Measurements from ENCODE around the gene RER1.

RER1 gene

GRCh38 chr1:2413495-2414296 is 22.1 kb downstream of the RER1 start:
- H3K4me1 ChIP-seq (ENCODE audit: control insufficient read depth, insufficient read depth, low read length, poor library complexity, severe bottlenecking): peaks cover 10% of the 10 kb centered on the region
- H3K36me3 ChIP-seq (ENCODE audit: control insufficient read depth, insufficient read depth, low read length): peaks cover 15% of the 10 kb centered on the region
- H3K27ac ChIP-seq (ENCODE audit: low read depth, low read length, severe bottlenecking): no peak overlapping the region
- WGBS, 2 experiments (ENCODE audit: insufficient coverage in 2 of 2): 60 to 66% methylated on average over 21 to 26 of the region's 28 CpGs
- peak overlapping the region; percentile 88 for H3K4me3 ChIP-seq (ENCODE audit: extremely low read depth, insufficient read depth, low read length, poor library complexity, severe bottlenecking)
- H3K9me3 ChIP-seq (ENCODE audit: control insufficient read depth, low read length): no peaks in the 10 kb centered on the region

GRCh38 chr1:2414297-2414958 is 22.8 kb downstream of the RER1 start:
- Histone ChIP-seq H3K4me1 (ENCODE audit: control insufficient read depth, insufficient read depth, low read length, poor library complexity, severe bottlenecking) (peaks cover 10% of the 10 kb centered on the region), H3K4me3 (ENCODE audit: extremely low read depth, insufficient read depth, low read length, poor library complexity, severe bottlenecking) (no peak overlapping the region), H3K9me3 (ENCODE audit: control insufficient read depth, low read length) (no peaks in the 10 kb centered on the region), H3K27ac (ENCODE audit: low read depth, low read length, severe bottlenecking) (no peak overlapping the region), H3K36me3 (ENCODE audit: control insufficient read depth, insufficient read depth, low read length) (peaks cover 7% of the 10 kb centered on the region)
- 3 to 7% methylated on average over 20 to 21 of the region's 25 CpGs for WGBS, 2 experiments (ENCODE audit: insufficient coverage in 2 of 2)

DNA sequence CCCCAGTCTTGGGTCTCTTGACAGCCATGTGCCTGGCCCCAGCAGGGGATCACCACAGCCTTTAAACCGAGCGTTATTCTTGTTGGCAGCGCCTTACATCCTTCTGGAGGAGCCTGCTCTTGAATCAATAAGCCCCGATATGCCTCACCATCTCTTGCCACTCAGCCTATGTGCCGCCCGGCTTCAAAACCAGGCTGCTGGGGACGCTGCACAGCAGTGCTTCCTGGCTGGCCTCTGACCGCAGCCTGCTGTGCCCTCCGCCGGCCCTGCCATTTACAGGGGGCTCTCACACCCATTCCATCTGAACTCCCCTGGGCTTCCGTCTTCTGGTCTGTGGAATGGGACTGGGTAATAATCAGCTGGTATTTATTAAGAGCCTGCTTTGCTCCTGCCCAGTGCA is 23.7 kb downstream of the RER1 start:
- H3K9me3 ChIP-seq (ENCODE audit: control insufficient read depth, low read length): no peaks in the 10 kb centered on the region
- no peak overlapping the region for H3K4me3 ChIP-seq (ENCODE audit: extremely low read depth, insufficient read depth, low read length, poor library complexity, severe bottlenecking)
- no peak overlapping the region for H3K27ac ChIP-seq (ENCODE audit: low read depth, low read length, severe bottlenecking)
- peaks cover under 1% of the 10 kb centered on the region for H3K36me3 ChIP-seq (ENCODE audit: control insufficient read depth, insufficient read depth, low read length)
- H3K4me1 ChIP-seq (ENCODE audit: control insufficient read depth, insufficient read depth, low read length, poor library complexity, severe bottlenecking): peaks cover 10% of the 10 kb centered on the region
- WGBS, 2 experiments (ENCODE audit: insufficient coverage in 2 of 2): 81 to 83% methylated on average over 9 to 11 of the region's 11 CpGs

DNA sequence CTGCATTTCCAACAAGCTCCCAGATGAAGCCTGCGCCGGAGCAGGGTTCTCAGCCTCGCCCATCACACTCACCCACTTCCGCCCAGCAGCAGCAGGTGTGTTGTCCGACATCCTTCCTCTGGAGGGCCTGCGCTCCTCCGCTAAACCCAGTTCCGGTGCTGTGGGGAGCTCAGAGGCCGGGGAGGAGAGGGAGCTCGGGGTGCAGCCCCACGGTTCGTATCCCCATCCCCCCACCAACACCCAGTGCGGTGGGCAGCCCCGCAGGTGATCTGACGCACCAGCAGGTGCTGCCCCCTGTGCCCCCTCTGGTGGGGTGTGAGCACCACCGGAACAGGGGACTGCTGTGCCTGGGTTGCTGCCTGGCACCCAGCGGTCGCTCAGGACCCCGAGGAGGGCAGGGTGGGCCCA is 24.2 kb downstream of the RER1 start:
- H3K9me3 ChIP-seq (ENCODE audit: control insufficient read depth, low read length): no peaks in the 10 kb centered on the region
- H3K36me3 ChIP-seq (ENCODE audit: control insufficient read depth, insufficient read depth, low read length): no peaks in the 10 kb centered on the region
- H3K4me3 ChIP-seq (ENCODE audit: extremely low read depth, insufficient read depth, low read length, poor library complexity, severe bottlenecking): no peak overlapping the region
- H3K27ac ChIP-seq (ENCODE audit: low read depth, low read length, severe bottlenecking): no peak overlapping the region
- WGBS, 2 experiments (ENCODE audit: insufficient coverage in 2 of 2): 81 to 92% methylated on average over 4 to 14 of the region's 19 CpGs
- H3K4me1 ChIP-seq (ENCODE audit: control insufficient read depth, insufficient read depth, low read length, poor library complexity, severe bottlenecking): peaks cover 10% of the 10 kb centered on the region

GRCh38 chr1:2416403-2416802 is 24.8 kb downstream of the RER1 start:
- WGBS, 2 experiments (ENCODE audit: insufficient coverage in 2 of 2): 80 to 88% methylated on average over 8 to 12 of the region's 12 CpGs
- Histone ChIP-seq H3K27ac (ENCODE audit: low read depth, low read length, severe bottlenecking) (no peak overlapping the region), H3K9me3 (ENCODE audit: control insufficient read depth, low read length) (no peaks in the 10 kb centered on the region)

DNA sequence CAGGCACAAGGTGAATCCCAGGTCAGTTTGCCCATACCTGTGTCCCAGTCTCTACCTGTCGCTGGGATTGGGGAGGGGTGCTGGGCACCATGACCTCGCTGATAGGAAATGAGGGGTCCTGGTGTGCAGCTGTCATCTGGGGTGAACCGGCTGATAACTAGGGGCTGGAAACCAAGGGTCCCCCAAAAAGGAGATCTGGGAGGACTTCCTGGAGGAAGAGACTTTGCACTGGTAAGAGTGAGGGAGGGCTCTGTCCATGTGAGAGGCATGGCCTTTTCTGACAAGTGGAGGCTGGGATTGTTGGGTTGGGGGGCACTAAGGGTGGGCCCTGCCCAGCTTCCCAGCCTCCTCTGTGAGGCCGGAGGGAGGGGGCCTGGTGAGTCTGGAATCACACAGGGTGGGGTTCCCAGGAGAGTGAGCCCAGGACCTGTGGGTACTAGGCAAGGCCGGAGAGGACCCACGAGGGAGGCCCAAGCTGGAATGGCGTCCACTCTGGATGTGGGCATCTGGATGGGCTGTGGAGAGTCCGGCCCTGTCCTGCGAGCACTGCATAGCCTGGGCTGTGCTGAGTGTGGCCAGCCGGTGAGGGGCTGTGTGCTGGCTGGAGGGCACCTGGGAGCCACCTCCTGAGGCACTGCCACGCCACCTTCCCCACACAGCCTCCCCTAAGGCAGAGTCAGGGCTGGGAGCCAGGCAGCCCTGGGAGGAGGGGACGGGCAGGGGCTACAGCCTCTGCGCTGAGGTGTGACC is 25.6 kb downstream of the RER1 start:
- Histone ChIP-seq H3K36me3 (ENCODE audit: control insufficient read depth, insufficient read depth, low read length) (no peaks in the 10 kb centered on the region), H3K27ac (ENCODE audit: low read depth, low read length, severe bottlenecking) (no peak overlapping the region), H3K9me3 (ENCODE audit: control insufficient read depth, low read length) (no peaks in the 10 kb centered on the region), H3K4me1 (ENCODE audit: control insufficient read depth, insufficient read depth, low read length, poor library complexity, severe bottlenecking) (peaks cover 10% of the 10 kb centered on the region), H3K4me3 (ENCODE audit: extremely low read depth, insufficient read depth, low read length, poor library complexity, severe bottlenecking) (no peak overlapping the region)
- 86 to 96% methylated on average over 6 to 7 of the region's 13 CpGs for WGBS, 2 experiments (ENCODE audit: insufficient coverage in 2 of 2)

More at GRCh38 chr1:2416403-2416802, 24.8 kb downstream of the RER1 start:
- Histone ChIP-seq H3K36me3 (ENCODE audit: control insufficient read depth, insufficient read depth, low read length) (no peaks in the 10 kb centered on the region), H3K4me1 (ENCODE audit: control insufficient read depth, insufficient read depth, low read length, poor library complexity, severe bottlenecking) (peaks cover 10% of the 10 kb centered on the region), H3K4me3 (ENCODE audit: extremely low read depth, insufficient read depth, low read length, poor library complexity, severe bottlenecking) (no peak overlapping the region)

DNA sequence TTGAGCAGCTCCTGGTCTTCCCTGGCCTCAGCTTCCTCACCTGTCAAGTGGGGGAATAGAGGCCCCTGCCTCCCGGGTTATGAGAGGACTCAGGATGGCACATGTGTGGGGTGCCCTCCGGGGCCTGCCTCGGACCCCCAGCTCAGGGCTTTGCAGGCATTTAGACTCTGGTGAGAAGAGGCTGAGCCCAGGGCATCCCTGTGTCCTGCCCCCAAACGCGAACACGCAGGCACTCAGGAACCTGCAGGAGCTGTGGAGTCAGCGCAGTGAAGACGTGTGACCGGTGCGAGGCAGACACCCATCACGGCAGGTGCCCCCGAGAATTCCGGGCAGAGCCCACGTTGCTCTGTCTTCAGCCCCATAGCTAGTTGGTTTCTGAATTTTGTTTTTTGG is 26.2 kb downstream of the RER1 start:
- H3K9me3 ChIP-seq (ENCODE audit: control insufficient read depth, low read length): peaks cover 4% of the 10 kb centered on the region
- peaks cover 10% of the 10 kb centered on the region for H3K4me1 ChIP-seq (ENCODE audit: control insufficient read depth, insufficient read depth, low read length, poor library complexity, severe bottlenecking)
- H3K4me3 ChIP-seq (ENCODE audit: extremely low read depth, insufficient read depth, low read length, poor library complexity, severe bottlenecking): no peak overlapping the region
- H3K27ac ChIP-seq (ENCODE audit: low read depth, low read length, severe bottlenecking): no peak overlapping the region
- H3K36me3 ChIP-seq (ENCODE audit: control insufficient read depth, insufficient read depth, low read length): no peaks in the 10 kb centered on the region
- WGBS, 2 experiments (ENCODE audit: insufficient coverage in 2 of 2): 83 to 84% methylated on average over 14 of the region's 14 CpGs

- peaks cover 7% of the 10 kb centered on the region for H3K9me3 ChIP-seq (ENCODE audit: control insufficient read depth, low read length)
Measured at GRCh38 chr1:2418791-2419320, 27.2 kb downstream of the RER1 start.

DNA sequence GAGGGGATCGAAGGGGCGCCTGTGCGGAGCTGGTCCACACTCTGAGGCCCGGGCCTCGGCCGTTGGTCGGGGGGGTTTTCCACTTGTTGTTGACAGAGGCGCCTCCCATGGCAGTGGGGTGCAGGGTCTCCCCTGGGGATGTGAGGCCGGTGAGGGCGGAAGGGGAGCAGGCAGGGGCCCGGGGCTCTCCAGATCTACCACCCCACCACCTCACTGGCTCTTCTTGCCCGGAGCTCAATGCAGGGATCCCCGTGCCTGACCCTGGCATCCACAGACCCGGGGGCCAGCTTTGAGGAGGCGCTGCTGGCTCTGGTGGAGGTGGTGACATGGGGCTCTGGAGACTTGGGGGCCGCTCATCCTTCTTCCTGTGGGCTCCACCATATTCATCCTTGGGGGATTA is 27.8 kb downstream of the RER1 start:
- H3K4me3 ChIP-seq (ENCODE audit: extremely low read depth, insufficient read depth, low read length, poor library complexity, severe bottlenecking): no peak overlapping the region
- H3K9me3 ChIP-seq (ENCODE audit: control insufficient read depth, low read length): peaks cover 7% of the 10 kb centered on the region
- 78 to 86% methylated on average over 8 to 10 of the region's 16 CpGs for WGBS, 2 experiments (ENCODE audit: insufficient coverage in 2 of 2)
- H3K36me3 ChIP-seq (ENCODE audit: control insufficient read depth, insufficient read depth, low read length): no peaks in the 10 kb centered on the region
- no peak overlapping the region for H3K27ac ChIP-seq (ENCODE audit: low read depth, low read length, severe bottlenecking)
- H3K4me1 ChIP-seq (ENCODE audit: control insufficient read depth, insufficient read depth, low read length, poor library complexity, severe bottlenecking): peaks cover 6% of the 10 kb centered on the region

More at GRCh38 chr1:2418791-2419320, 27.2 kb downstream of the RER1 start:
- Histone ChIP-seq H3K36me3 (ENCODE audit: control insufficient read depth, insufficient read depth, low read length) (no peaks in the 10 kb centered on the region), H3K27ac (ENCODE audit: low read depth, low read length, severe bottlenecking) (no peak overlapping the region), H3K4me1 (ENCODE audit: control insufficient read depth, insufficient read depth, low read length, poor library complexity, severe bottlenecking) (peaks cover 10% of the 10 kb centered on the region), H3K4me3 (ENCODE audit: extremely low read depth, insufficient read depth, low read length, poor library complexity, severe bottlenecking) (no peak overlapping the region)
- 81 to 85% methylated on average over 12 to 13 of the region's 16 CpGs for WGBS, 2 experiments (ENCODE audit: insufficient coverage in 2 of 2)

DNA sequence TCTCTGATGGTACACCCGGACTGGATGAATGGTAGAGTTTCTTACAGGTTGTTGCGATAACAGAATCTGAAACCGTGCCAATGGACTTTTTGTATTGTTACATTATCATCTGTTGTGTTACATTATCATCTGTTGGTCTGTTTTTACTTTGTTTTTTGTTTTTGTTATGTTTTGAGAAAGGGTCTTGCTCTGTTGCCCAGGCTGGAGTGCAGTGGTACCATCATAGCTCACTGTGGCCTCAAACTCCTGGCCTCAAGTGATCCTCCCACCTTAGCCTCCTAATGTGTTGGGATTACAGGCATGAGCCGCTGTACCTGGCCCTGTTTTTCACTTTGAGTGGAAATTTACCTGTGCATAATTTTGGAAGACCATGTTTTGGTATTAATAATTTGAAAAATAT is 30.9 kb downstream of the RER1 start:
- H3K27ac ChIP-seq (ENCODE audit: low read depth, low read length, severe bottlenecking): no peak overlapping the region
- H3K4me1 ChIP-seq (ENCODE audit: control insufficient read depth, insufficient read depth, low read length, poor library complexity, severe bottlenecking): no peaks in the 10 kb centered on the region
- 87 to 90% methylated on average over 2 to 3 of the region's 4 CpGs for WGBS, 2 experiments (ENCODE audit: insufficient coverage in 2 of 2)
- H3K9me3 ChIP-seq (ENCODE audit: control insufficient read depth, low read length): peaks cover 7% of the 10 kb centered on the region
- no peaks in the 10 kb centered on the region for H3K36me3 ChIP-seq (ENCODE audit: control insufficient read depth, insufficient read depth, low read length)
- H3K4me3 ChIP-seq (ENCODE audit: extremely low read depth, insufficient read depth, low read length, poor library complexity, severe bottlenecking): no peak overlapping the region
